Adrenal gland (tissue), 12 donors: ENCODE data around the gene C1orf52. TPM values are rescaled to one million over a fixed set of nuclear protein-coding genes. Genes with fewer than 3 reads are reported as not detected.
A peak's percentile ranks its signal among the peaks of the same experiment; 100 is the strongest.

Source experiments
- DNase-seq, 7 donors: peaks; one replicate each; pipeline ENCODE4 v3.0.0-alpha.2; 2019 to 2020
- H3K27ac ChIP-seq, 5 donors: fragments of 200-600 bp; sonication (generic) in 4 of 5; 1 replicate in 3 of 5; 2 replicates in 2 of 5; pipeline versions ENCODE4 v1.5.1 to v1.8.0; 2016 to 2020; ENCODE audit warnings: mild to moderate bottlenecking in 1 of 5
- H3K27me3 ChIP-seq: fragments of 200-600 bp; 2 replicates; pipeline ENCODE4 v1.8.0; 2021
- H3K36me3 ChIP-seq, 2 donors: fragments of 200-600 bp; replicated peaks in 1 of 2; 1 replicate in 1 of 2; 2 replicates in 1 of 2; pipeline versions ENCODE4 v1.5.1 to v1.8.0; 2018 to 2022
- H3K4me1 ChIP-seq, 2 donors: fragments of 200-600 bp; replicated peaks in 1 of 2; 1 replicate in 1 of 2; 2 replicates in 1 of 2; pipeline versions ENCODE4 v1.5.1 to v1.8.0; 2018 to 2021
- H3K4me3 ChIP-seq, 4 donors: fragments of 200-600 bp; sonication (generic) in 3 of 4; one replicate each; pipeline ENCODE4 v1.5.1; 2016 to 2018
- H3K9me3 ChIP-seq, 3 donors: fragments of 200-600 bp; sonication (generic) in 1 of 3; replicated peaks in 1 of 3; 1 replicate in 2 of 3; 2 replicates in 1 of 3; pipeline versions ENCODE4 v1.5.1 to v1.8.0; 2016 to 2021
- POLR2A ChIP-seq, 2 donors: fragments of 450-650 bp; IDR thresholded peaks; one replicate each; pipeline ENCODE4 v1.6.1; 2017; ENCODE audit warnings: antibody characterized with exemption in 2 of 2, mild to moderate bottlenecking in 2 of 2, moderate library complexity in 1 of 2
- WGBS, 4 donors: extraction: QIAGEN DNeasy Blood & Tissue Kit in 2 of 4; methylation state at CpG; one replicate each; pipeline versions ENCODE4 v1.1.5 to v1.1.7; 2013 to 2017; 5-methylcytosine and 5-hydroxymethylcytosine counted together
- intact Hi-C, 2 donors: fragments of 100-400 bp; cut with DNase I; formaldehyde crosslinking; loops; one replicate each; pipeline versions ENCODE4 v1.14.1 to v1.15.0; 2022 to 2023
- polyA plus RNA-seq, 3 donors: library from polyadenylated mRNA; stranded (reverse); fragments of 200-250 nt in 2 of 3; fragments of 350-450 nt in 1 of 3; fragmentation: Illumina TruSeq in 1 of 3; extraction: RNeasy Lipid Tissue Mini Kit (QIAGEN cat#74804) in 1 of 3; gene quantifications; one replicate each; pipeline ENCODE4 v1.2.3, GENCODE V29; 2013 to 2014
- total RNA-seq, 9 donors: library from RNA; depleted of rRNA in 4 of 9; stranded (reverse); fragments of >200 nt in 4 of 9; fragments of 120-200 nt in 1 of 9; fragmentation: NEBNext Ultra II Directional in 1 of 9; extraction: Animal tissue kit (Norgen Biotek cat#: 25700) in 1 of 9; gene quantifications; one replicate each; pipeline versions ENCODE4 v1.1.0 to v1.2.4, GENCODE V29; 2013 to 2023
- TF ChIP-seq, protein P1 (sequence below), 6 experiments: fragments of 450-650 bp in 4 of 6; fragments of 200-600 bp in 2 of 6; sonication (generic) in 1 of 6; IDR thresholded peaks; 1 replicate in 5 of 6; 2 replicates in 1 of 6; pipeline versions ENCODE4 v1.5.1 to v1.8.0; 2016 to 2021; ENCODE audit warnings: antibody characterized with exemption in 6 of 6, mild to moderate bottlenecking in 2 of 6, moderate library complexity in 1 of 6
- donor health status: healthy with polysubstance abuse.
- donor health status: Bipolar disorder and iron deficiency.
- donor health status: DM: yes; HTN: yes; CAD: no.
- donor health status: DM: no; HTN: no; CAD: no.
- donor health status: DM: no; HTN: no; CAD: no.
- donor health status: DM: yes; HTN: yes; CAD: no.

Gene C1orf52
- total and polyA plus RNA-seq, 12 donors: 6.5 to 29.1 (median 18.1) TPM

- WGBS, 4 donors: 58 to 64% (median 64%) methylated on average over 11 of the region's 11 CpGs
- H3K4me3 ChIP-seq: peak overlapping the region in 2 of 4 donors; percentile 66 to 83
- H3K27me3 ChIP-seq: no peaks in the 10 kb centered on the region
- peaks cover 12 to 33% of the 10 kb centered on the region in 2 donors for H3K4me1 ChIP-seq
- H3K9me3 ChIP-seq: no peaks in the 10 kb centered on the region
- DNase-seq: peak in 4 of 7 donors; percentile 5 to 37 (median 22)
- no peaks in the 10 kb centered on the region for H3K36me3 ChIP-seq
- TF ChIP-seq POLR2A (IDR thresholded peaks at IDR 0.05): no peak
- TF ChIP-seq, protein P1, sequence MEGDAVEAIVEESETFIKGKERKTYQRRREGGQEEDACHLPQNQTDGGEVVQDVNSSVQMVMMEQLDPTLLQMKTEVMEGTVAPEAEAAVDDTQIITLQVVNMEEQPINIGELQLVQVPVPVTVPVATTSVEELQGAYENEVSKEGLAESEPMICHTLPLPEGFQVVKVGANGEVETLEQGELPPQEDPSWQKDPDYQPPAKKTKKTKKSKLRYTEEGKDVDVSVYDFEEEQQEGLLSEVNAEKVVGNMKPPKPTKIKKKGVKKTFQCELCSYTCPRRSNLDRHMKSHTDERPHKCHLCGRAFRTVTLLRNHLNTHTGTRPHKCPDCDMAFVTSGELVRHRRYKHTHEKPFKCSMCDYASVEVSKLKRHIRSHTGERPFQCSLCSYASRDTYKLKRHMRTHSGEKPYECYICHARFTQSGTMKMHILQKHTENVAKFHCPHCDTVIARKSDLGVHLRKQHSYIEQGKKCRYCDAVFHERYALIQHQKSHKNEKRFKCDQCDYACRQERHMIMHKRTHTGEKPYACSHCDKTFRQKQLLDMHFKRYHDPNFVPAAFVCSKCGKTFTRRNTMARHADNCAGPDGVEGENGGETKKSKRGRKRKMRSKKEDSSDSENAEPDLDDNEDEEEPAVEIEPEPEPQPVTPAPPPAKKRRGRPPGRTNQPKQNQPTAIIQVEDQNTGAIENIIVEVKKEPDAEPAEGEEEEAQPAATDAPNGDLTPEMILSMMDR (IDR thresholded peaks at IDR 0.05): no peak
- H3K27ac ChIP-seq: peak overlapping the region; percentile 58 to 99 (median 96)
- intact Hi-C loops: no loop called here
Measured at GRCh38 chr1:85276978-85277639, 17.6 kb upstream of the C1orf52 start.

DNA sequence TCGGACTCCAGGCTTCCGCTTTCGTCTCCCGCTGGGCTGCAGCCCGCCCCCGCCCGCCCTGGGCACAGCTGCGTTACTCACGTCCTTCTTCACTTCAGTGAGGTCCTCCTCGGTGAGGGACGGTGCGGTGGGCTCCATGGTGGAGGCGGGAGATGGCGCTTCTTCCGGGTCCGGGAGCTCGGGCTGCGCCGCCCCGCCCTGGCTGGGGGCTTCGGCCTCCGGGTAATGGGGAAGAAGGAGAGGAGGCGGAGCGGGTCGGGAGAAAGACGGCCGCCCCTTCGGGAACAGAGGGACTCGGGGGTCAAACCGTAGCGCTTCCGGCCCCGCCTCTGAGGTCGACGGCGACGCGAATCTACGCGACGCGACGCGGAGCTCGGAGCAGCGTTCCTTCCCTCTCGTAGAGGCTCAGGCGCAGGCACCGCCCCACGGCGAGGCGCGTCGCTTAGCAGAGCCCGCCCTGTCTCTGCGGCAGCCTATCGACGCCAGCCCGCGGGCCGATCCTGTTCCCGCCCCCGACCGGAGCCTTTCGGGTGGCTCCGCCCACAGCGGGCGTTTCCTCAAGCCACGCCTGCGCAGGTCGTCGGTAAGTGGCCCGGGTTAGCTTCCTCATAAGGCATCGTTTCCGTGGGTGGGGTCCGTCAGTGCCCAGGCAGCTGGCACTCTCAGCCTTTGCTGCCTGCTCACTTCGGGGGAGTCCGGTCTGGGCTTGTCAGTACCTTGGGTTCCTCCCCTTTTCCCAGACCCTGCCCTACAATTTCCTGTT is 16.9 kb upstream of the C1orf52 start, which contains the start of gene BCL10:
BCL10 (minus strand) TSS at position 418 of the 763 bp plus-strand sequence; CDS start at position 138, 280 bp downstream.
- WGBS, 4 donors: 0 to 1% (median 0%) methylated on average over 3 to 78 of the region's 78 CpGs
- Histone ChIP-seq H3K27me3 (no peaks in the 10 kb centered on the region), H3K36me3 (no peaks in the 10 kb centered on the region), H3K4me1 (peaks cover 12 to 33% of the 10 kb centered on the region in 2 donors), H3K9me3 (no peaks in the 10 kb centered on the region), H3K27ac (peak within 1 kb of the TSS; percentile 95 to 99 (median 97)), H3K4me3 (peak within 1 kb of the TSS; percentile 66 to 83 (median 67))
- peak; percentile 97 to 99 (median 99) for DNase-seq
- peak; percentile 78 to 87 for TF ChIP-seq POLR2A (IDR thresholded peaks at IDR 0.05)
- TF ChIP-seq, protein P1 (IDR thresholded peaks at IDR 0.05): no peak
- intact Hi-C loops: no loop called here

DNA sequence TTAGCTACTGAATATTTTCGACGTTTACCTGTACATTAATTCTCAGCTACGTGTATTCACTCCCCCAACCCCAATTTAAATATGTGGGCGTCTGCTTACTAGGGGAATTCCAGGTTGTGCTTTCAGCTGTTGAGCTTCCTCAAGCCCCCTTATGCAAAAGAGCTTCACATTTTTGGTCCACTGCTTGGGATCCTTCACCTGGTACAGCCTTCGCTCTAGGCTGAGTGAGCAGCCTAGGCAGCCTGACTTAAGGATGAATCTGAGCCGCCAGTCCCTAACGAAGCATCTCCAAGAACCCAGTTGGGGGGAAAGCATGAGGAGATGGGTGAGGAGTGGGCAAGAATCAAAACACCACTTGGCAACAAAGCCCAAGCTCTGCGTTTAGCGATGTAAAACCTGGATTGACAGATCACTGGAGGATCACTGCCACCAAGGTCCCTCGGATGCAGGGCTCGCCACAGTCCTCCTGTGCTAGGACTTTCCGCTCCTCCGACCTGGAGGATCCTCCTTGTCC is 16.3 kb upstream of the C1orf52 start:
- H3K4me1 ChIP-seq: peaks cover 12 to 33% of the 10 kb centered on the region in 2 donors
- TF ChIP-seq POLR2A (IDR thresholded peaks at IDR 0.05): no peak
- TF ChIP-seq, protein P1 (IDR thresholded peaks at IDR 0.05): no peak
- 1 to 4% (median 2%) methylated on average over 8 to 13 of the region's 13 CpGs for WGBS, 4 donors

DNA sequence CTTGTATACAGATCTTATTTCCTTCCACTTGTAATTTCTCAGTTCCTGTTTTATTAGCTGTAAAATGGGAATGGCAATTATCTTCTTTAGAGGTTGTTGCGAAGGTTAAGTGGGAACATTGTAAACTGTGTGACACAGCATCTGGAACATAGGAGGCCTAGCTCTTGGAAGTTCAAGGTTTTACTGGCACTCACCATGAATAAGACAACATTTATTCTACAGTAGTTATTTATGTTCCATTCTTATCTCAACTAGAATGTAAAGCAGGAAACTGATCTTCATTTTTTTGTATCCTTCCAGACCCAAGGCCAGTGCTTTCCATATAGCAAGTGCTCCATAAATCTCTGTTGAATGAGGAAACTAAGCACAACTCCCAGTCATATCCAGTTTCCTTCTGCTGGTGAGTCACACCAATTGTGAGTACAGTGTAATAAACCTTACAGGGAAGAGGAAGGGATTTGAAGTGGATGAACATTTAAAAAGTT is 15.5 kb upstream of the C1orf52 start:
- intact Hi-C loops: no loop called here
- WGBS, 4 donors: 13 to 22% (median 18%) methylated on average over 1 of the region's 1 CpG
- Histone ChIP-seq H3K36me3 (peaks cover 0 to 10% of the 10 kb centered on the region in 2 donors), H3K4me3 (peak overlapping the region in 1 of 4 donors; percentile 83), H3K27me3 (no peaks in the 10 kb centered on the region), H3K27ac (peak overlapping the region in 3 of 5 donors; percentile 95 to 99 (median 96)), H3K9me3 (no peaks in the 10 kb centered on the region), H3K4me1 (peaks cover 12 to 33% of the 10 kb centered on the region in 2 donors)
- DNase-seq: peak in 2 of 7 donors; percentile 21 to 26
- peak in 1 of 2 donors; percentile 59 for TF ChIP-seq POLR2A (IDR thresholded peaks at IDR 0.05)
- TF ChIP-seq, protein P1 (IDR thresholded peaks at IDR 0.05): no peak

More for the DNA sequence above, 16.3 kb upstream of the C1orf52 start:
- Histone ChIP-seq H3K9me3 (no peaks in the 10 kb centered on the region), H3K36me3 (peaks cover 0 to 2% of the 10 kb centered on the region in 2 donors), H3K4me3 (peak overlapping the region; percentile 66 to 83 (median 67)), H3K27me3 (no peaks in the 10 kb centered on the region), H3K27ac (peak overlapping the region; percentile 95 to 99 (median 97))
- no peak for DNase-seq
- intact Hi-C loops: no loop called here
